G401 (cell line): ENCODE data around the gene PPP6C. TPM values are rescaled to one million over a fixed set of nuclear protein-coding genes. Genes with fewer than 3 reads are reported as not detected.
"Not testable (repeated sequence)": the region's sequence is repeated elsewhere in the genome, so short reads cannot be mapped to it uniquely, and the experiment has no call there.

Experiments used
- DNase-seq: peaks from one replicate; pipeline ENCODE4 v3.0.0-alpha.2; 2015; ENCODE audit warnings: low spot score
- in situ Hi-C: cut with HindIII; loops from 2 replicates; pipeline ENCODE4 v1.10.0; 2016; ENCODE audit warnings: low sequenced_read_pairs, mixed read lengths
- total RNA-seq: library from RNA; depleted of rRNA; stranded (reverse); fragments of >200 nt; shearing (Covaris generic); gene quantifications from 2 replicates; pipeline ENCODE4 v1.2.3, GENCODE V29; 2014

PPP6C gene
- total RNA-seq, 1 experiment from 2014 or later: 58.9 TPM

DNA sequence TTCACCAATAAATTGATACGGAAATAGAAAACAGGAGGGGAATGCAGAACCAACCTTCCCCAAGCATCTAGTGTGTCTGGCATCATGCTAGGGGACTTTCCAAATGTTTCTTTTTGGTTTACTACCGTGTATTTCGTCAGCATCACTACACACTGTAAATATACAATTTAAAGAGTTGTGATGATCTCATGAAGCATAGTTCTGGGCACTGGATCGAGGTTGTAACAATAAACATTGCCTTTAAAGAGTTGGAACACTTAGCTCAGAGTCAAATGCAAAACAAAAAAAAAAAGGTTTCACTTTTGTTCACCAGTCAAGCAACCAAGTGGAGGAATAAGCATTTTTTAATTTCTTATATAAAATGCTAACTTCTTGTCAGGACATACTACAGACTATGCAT, 43.4 kb downstream of the PPP6C start:
- DNase-seq: no peak
- in situ Hi-C loops: no loop called here

DNA sequence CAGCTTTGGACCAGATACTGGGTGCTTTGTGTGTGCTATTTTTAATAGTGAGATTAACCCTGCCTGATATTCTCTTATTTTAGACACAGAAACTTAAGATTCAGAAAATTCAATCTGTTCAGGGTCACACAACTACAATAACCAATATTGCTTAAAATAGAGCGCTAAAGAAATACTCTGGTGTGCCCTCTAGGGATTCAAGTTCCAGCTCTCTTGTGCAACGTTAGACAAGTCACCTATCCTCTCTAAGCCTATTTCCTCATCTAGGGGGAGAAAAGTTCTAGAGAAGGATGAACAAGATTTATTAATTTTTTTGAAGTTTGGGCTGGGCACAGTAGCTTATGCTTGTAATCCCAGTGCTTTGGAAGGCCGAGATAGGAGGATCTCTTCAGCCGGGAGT, 44.2 kb downstream of the PPP6C start:
- DNase-seq: no peak
- in situ Hi-C loops: no loop called here

DNA sequence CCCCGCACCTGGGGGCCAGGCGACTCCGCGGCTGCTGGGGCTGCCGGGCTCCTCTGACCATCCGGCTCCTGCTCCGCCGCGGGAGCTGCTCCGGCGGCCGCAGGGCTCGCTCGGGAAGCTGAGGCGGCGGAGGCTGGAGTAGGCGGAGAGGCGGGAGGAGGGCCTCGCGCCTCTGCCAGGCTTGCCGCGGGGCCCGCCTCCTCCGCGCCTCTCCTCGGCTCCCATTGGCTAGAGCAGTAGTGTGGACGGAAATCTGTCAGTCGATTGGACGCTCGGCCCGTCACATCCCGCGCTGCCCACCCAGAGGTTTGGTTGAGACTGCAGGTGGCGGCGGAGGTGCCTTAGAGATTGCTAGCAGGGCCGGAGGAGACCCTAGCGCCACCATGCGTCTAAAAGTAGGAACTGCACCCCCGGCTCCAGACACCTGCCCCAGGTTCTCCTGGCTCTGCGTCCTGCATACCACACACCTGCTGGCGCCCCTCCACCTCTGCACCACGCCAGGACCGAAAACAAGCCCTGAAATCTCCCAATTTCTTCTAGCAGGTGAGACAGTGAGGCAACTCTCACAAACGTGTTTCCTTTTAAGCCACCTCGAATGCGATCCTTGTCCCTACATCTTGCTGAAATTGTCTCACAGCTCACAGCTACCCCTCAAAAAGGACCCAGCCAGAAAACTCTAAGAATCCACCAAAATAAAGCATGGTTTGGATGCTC, 46.1 kb downstream of the PPP6C start, which contains the start of gene SCAI:
Gene SCAI (minus strand): TSS at position 152 of the 714 bp plus-strand sequence. CDS start 91 bp downstream, at position 61.
- in situ Hi-C loops: no loop called here
- DNase-seq: peak; percentile 100

DNA sequence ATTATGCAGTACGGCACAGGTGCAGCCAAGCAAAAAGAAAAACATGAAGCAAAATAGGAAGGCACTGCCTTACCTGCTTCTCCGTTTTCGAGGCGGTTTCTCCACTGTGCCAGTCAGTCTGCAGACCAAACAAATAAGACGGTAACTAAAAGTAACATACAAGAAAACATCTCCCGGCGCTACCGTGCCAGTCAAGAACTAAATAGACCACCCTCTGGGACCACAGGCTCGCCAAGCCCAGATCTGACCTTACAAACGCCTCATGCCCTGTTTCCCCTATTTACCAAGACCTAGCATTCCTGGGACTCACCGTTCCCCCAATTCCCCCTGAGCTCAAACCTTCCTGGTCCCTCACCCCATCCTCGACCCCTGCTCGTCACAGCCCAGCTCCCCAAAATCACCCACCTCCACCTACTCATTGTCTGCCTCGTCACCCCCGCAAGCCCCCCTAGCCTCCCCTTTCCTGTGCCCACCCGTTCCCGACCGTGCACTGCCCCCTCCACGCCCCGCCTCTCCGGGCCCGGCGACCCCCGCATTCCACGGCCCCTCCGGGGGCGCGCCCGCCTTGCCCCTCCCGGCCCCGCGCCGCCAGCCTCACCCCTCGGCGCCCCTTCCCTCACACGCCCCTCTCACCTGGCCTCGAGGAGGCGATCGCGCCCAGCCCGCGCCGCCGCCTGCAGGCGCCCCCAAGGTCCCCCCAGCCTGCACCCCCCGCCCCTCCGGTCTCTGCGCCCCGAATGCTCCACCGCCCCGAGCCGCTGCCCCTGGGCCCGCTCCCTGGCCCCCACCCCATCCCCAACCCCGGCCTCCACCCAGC, 46.8 kb downstream of the PPP6C start:
- in situ Hi-C loops: no loop called here
- DNase-seq: peak; percentile 47

GRCh38 chr9:125141751-125142150, 47.9 kb downstream of the PPP6C start:
- in situ Hi-C loops: no loop called here
- DNase-seq: no peak

DNA sequence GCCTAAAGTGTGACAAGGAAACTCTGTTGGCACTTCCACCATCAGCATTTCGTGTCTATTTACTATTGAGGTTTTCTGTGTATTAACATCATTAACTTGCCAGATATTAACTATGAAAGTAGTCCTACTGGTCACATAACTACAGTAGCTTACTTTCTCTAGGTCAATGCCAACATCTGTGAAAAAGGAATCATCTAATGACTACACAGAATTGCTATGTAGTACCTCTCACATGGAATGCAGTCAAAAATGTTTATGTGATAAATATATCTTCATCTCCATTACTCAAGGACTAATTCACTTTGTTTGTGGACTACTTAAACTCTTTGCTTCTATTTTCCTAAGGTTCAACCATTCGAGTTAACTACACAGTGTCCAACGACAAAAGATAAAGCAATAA, 48.4 kb downstream of the PPP6C start:
- in situ Hi-C loops: no loop called here
- DNase-seq: no peak

- in situ Hi-C loops: no loop called here
- no peak for DNase-seq
Observed at GRCh38 chr9:125140576-125140975, 49.0 kb downstream of the PPP6C start.

DNA sequence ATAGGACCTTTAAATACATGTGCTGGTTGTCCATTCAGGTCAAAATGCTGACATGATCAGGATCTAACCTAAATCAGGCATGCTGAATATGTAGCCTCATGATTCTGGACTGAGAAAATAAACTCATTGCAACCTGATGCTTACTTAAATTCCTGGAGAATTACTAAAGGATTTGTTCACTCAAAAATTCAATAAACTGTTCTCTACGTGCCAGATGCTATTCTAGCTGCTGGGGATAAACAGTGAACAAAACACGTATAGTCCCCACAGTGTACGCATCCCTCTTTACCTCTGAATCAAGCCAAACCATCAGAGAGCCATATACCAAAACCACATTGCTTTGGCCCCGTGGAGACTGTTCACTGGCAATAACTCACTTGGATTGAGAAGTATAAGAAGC, 52.4 kb downstream of the PPP6C start:
- in situ Hi-C loops: no loop called here
- DNase-seq: no peak

- DNase-seq: no peak
- in situ Hi-C loops: no loop called here
Observed at GRCh38 chr9:125134976-125135375, 54.6 kb downstream of the PPP6C start.

DNA sequence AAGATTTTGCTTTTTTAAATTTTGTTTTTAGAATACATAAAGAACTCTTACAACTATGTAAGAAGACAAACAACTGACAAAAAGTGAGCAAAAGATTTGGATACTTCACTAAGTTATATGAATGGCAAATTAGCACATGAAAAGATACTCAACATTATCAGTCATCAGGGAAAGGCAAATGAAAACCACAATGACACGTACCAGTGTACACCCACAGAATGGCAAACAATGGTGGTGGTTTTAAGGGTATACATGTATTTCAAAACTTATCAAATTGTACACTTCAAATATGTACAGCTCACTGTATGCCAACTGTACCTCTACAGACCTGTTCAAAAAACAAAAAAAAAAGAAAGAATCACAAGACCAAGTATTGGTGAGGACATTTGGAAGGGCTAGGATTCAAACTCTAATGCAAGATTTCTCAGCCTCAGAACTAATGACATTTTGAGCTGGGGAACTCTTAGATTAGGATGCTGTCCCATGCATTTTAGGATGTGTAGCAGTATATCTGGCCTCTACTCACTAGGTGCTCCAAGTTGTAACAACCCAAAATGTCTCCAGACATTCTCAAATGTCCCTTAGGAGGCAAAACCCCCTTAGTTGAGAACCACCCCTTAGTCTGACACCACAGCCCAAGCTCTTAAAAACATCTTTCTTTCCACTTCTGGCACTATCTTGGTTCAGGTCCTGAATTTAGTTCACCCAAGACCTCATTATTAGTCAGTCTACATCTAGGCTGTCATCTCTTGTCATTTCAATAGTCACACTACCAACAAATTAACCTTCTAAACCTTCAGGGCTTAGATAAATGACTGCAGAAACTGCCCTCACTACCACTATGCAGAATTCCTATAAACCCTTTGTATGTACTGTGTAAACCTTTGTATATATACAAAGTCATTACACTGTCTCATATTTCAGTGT, 55.9 kb downstream of the PPP6C start:
- in situ Hi-C loops: no loop called here
- DNase-seq: no peak

DNA sequence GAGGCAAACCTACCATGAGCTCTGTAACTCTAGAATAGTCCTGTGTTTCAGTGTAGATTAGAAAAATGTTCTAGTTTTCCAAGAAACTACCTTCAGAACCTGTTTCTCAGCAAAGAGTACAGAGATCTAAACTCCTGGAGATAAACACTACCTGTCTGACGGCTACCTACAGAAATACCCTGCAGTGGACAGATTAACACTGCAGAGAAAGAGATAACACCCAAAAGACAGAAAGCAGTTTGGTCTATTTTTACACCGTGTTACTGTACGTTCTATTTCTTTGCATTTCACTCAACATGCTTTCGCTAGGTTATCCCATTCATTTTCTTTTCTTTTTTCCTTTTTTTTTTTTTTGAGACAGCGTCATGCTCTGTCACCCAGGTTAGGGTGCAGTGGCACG, 57.8 kb downstream of the PPP6C start:
- no peak for DNase-seq
- in situ Hi-C loops: no loop called here

- in situ Hi-C loops: no loop called here
- DNase-seq: peak; percentile 80
Observed at GRCh38 chr9:125126019-125126746, 63.4 kb downstream of the PPP6C start.

DNA sequence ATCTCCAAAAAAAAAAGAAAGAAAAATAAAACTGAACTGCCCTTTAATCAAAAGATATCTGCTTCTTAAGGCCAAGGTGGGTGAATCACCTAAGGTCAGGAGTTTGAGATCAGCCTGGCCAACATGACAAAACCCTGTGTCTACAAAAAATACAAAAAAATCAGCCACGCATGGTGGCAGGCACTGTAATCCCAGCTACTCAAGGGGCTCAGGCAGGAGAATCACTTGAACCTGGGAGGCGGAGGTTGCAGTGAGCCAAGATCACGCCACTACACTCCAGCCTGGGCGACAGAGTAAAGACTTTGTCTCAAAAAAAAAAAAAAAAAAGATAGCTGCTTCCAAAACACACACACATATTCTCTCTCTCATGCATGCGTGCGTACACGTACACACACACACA, 64.1 kb downstream of the PPP6C start:
- in situ Hi-C loops: no loop called here
- DNase-seq: no peak

GRCh38 chr9:125121146-125121545, 68.5 kb downstream of the PPP6C start:
- no peak for DNase-seq
- in situ Hi-C loops: no loop called here

DNA sequence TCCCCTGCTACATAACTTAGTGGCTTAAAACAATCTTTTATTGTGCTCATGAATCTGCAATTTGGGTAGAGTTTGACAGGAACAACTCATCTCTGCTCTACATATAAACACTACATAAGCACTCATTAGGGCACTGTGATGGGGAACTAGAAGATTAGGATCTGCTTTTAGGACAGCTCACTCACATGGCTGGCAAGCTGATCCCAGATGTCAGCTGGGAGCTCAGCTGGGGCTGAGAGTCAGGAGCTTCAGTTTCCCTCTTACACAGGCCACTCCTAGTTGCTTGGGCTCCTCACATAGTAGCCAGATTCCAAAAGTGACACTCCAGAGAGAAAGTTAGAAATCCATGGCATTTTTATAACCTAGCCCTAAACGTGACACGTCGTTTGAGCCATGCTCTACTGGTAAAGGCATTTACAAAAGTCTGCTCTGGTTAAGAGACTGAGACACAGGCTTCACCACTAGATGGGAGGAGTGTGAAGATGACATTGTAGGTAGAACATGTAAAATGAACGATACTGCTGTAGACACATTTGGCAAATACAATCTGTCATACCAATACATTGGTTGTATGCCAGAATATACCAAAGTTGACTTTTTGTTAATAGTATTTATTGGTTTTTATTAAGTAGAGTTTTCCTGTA, 69.8 kb downstream of the PPP6C start:
- DNase-seq: no peak
- in situ Hi-C loops: no loop called here

GRCh38 chr9:125118696-125119095, 70.9 kb downstream of the PPP6C start:
- in situ Hi-C loops, DNase-seq: not testable (repeated sequence)

DNA sequence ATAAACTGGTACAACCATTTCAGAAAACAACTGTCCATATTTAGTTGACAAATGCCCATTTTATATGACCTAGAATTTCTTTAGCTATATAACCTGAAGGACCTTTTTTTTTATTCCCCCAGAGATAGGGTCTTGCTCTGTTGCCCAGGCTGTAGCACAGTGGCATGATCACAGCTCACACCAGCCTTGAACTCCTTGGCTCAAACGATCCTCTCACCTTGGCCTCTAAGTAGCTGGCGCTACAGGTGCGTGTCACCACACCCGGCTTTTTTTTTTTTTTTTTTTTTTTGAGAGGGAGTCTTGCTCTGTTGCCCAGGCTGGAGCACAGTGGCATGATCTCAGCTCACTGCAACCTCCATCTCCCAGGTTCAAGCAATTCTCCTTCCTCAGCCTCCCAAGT, 75.1 kb downstream of the PPP6C start:
- in situ Hi-C loops, DNase-seq: not testable (repeated sequence)

DNA sequence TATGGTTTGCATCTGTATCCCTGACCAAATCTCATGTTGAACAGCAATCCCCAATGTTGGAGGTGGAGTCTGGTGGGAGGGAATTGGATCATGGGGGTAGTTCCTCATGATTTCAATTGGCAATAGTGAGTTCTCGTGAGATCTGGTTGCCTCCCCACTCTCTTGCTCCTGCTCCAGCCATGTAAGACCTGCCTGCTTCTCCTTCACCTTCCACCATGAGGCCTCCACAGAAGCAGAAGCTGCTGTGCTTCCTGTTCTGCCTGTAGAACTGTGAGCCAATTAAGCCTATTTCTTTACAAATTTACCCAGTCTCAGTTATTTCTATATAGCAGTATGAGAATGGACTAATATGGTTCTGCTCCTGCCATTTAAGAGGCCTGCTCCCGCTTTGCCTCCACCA, 79.1 kb downstream of the PPP6C start:
- in situ Hi-C loops: no loop called here

More for the DNA sequence above, 79.1 kb downstream of the PPP6C start:
- no peak for DNase-seq
